HepG2 (cell line): Measurements from ENCODE around the gene CACNA1I. TPM values are rescaled to one million over a fixed set of nuclear protein-coding genes. Genes with fewer than 3 reads are reported as not detected.

Source experiments
- ATAC-seq: fragments of 200-7000 bp; cut with Tn5 transposase; 3 replicates; pipeline ENCODE4 v1.9.1; 2020; ENCODE audit warnings: mild to moderate bottlenecking, moderate library complexity
- BruUV-seq: library from RNA; stranded (reverse); fragments of 400-500 nt; replicated peaks from 2 replicates; lab custom pipeline; 2021; lab: Mats Ljungman, UMichigan
- CTCF ChIA-PET: fragments of 300-600 bp; formaldehyde crosslinking; extraction: SDS; loops from one replicate; lab custom pipeline; 2021; ENCODE audit warnings: low total read pairs, inconsistent platforms, low intra/inter-chr PET ratio; lab: Yijun Ruan, JAX
- POLR2A ChIA-PET: fragments of 350-600 bp; sonication (Branson Sonifier 250); formaldehyde crosslinking; loops from one replicate; lab custom pipeline; 2020; ENCODE audit warnings: antibody characterized with exemption, inconsistent platforms; lab: Yijun Ruan, JAX
- DNase-seq: peaks from one replicate; pipeline ENCODE4 v3.0.0-alpha.2; 2015; ENCODE audit warnings: low spot score
- FAIRE-seq: peaks from 3 replicates; lab custom pipeline; 2011; peaks lifted over from hg19 to GRCh38; lab: Jason Lieb, UNC
- H2AFZ ChIP-seq: one replicate; pipeline ENCODE4 v1.6.1; 2011; ENCODE audit warnings: low read length, inconsistent platforms
- H3K27ac ChIP-seq: fragments of 300-600 bp; 3 replicates; pipeline ENCODE4 v1.8.0; 2011; ENCODE audit warnings: mixed run types, mild to moderate bottlenecking, mixed read lengths, low read length, inconsistent platforms; ENCODE audit not compliant: insufficient read depth; ENCODE audit errors: extremely low read length
- H3K27me3 ChIP-seq, 2 experiments: fragments of 200-600 bp in 1 of 2; 2 replicates in 1 of 2; 3 replicates in 1 of 2; pipeline versions ENCODE4 v1.6.0 to v1.8.0; 2011; ENCODE audit warnings: low read length in 2 of 2, mild to moderate bottlenecking in 2 of 2, moderate library complexity in 2 of 2, inconsistent platforms in 1 of 2; ENCODE audit not compliant: insufficient read depth in 2 of 2, control insufficient read depth in 1 of 2
- H3K36me3 ChIP-seq, 2 experiments: fragments of 200-600 bp in 1 of 2; replicated peaks in 1 of 2; 2 replicates in 1 of 2; 3 replicates in 1 of 2; pipeline versions ENCODE4 v1.5.1 to v1.8.0; 2011; ENCODE audit warnings: low read length in 2 of 2, inconsistent platforms in 1 of 2; ENCODE audit not compliant: insufficient read depth in 2 of 2, control insufficient read depth in 1 of 2
- H3K4me1 ChIP-seq: 2 replicates; pipeline ENCODE4 v1.5.1; 2012; ENCODE audit warnings: low read length, inconsistent platforms; ENCODE audit not compliant: insufficient read depth
- H3K4me2 ChIP-seq: 2 replicates; pipeline ENCODE4 v1.6.0; 2011; ENCODE audit warnings: low read depth, low read length, inconsistent platforms
- H3K4me3 ChIP-seq, 3 experiments: fragments of 200-600 bp in 1 of 3; sonication (generic), shearing (Covaris generic) in 1 of 3; replicated peaks in 1 of 3; 2 replicates each; pipeline ENCODE4 v1.5.1; 2011 to 2016; ENCODE audit warnings: low read length in 3 of 3, inconsistent platforms in 2 of 3, low read depth in 2 of 3, mild to moderate bottlenecking in 2 of 3, control low read depth in 1 of 3, mixed read lengths in 1 of 3; ENCODE audit not compliant: insufficient read depth in 1 of 3
- H3K79me2 ChIP-seq: one replicate; pipeline ENCODE4 v1.6.1; 2011; ENCODE audit warnings: low read length, inconsistent platforms; ENCODE audit not compliant: insufficient read depth
- H3K9ac ChIP-seq: 2 replicates; pipeline ENCODE4 v1.6.0; 2011; ENCODE audit warnings: mild to moderate bottlenecking, low read depth, low read length, inconsistent platforms; ENCODE audit not compliant: insufficient read depth
- H3K9me3 ChIP-seq: 2 replicates; pipeline ENCODE4 v1.5.1; 2012; ENCODE audit warnings: mild to moderate bottlenecking, low read length
- H4K20me1 ChIP-seq: 2 replicates; pipeline ENCODE4 v1.6.0; 2011; ENCODE audit warnings: inconsistent platforms, mild to moderate bottlenecking, low read length, moderate library complexity; ENCODE audit not compliant: insufficient read depth
- CEBPZ ChIP-seq: IDR thresholded peaks from 2 replicates; pipeline ENCODE4 v1.6.1; 2012; ENCODE audit warnings: low read length, improper control_type of control experiment
- DMTF1 ChIP-seq: sonication (generic); formaldehyde crosslinking; IDR thresholded peaks from 2 replicates; pipeline ENCODE4 v1.4.0; 2020; ENCODE audit warnings: mild to moderate bottlenecking, missing genetic modification reagents
- FOXK1 ChIP-seq: sonication (generic); formaldehyde crosslinking; IDR thresholded peaks from 2 replicates; pipeline ENCODE4 v1.4.0; 2020; ENCODE audit warnings: low read depth, missing genetic modification reagents, borderline replicate concordance
- HNRNPLL ChIP-seq: fragments of 200-400 bp; formaldehyde crosslinking; IDR thresholded peaks from 2 replicates; pipeline ENCODE4 v1.6.1; 2017; ENCODE audit warnings: mild to moderate bottlenecking, low read depth, low read length; ENCODE audit not compliant: poor library complexity, severe bottlenecking
- KLF16 ChIP-seq, 2 experiments: sonication (generic) in 1 of 2; formaldehyde crosslinking in 1 of 2; IDR thresholded peaks; 2 replicates each; pipeline versions ENCODE4 v1.6.1 to v1.8.0; 2016 to 2023; ENCODE audit warnings: missing genetic modification reagents in 2 of 2, missing compliant biosample characterization in 1 of 2
- MIXL1 ChIP-seq: IDR thresholded peaks from 2 replicates; pipeline ENCODE4 v1.6.1; 2016
- MNT ChIP-seq: fragments of 450-650 bp; IDR thresholded peaks from 2 replicates; pipeline ENCODE4 v1.6.1; 2016
- PRMT3 ChIP-seq: sonication (generic); formaldehyde crosslinking; IDR thresholded peaks from 2 replicates; pipeline ENCODE4 v1.8.1; 2022; ENCODE audit warnings: low read depth, mild to moderate bottlenecking, moderate library complexity, missing genetic modification reagents, borderline replicate concordance
- SIX4 ChIP-seq: sonication (generic); formaldehyde crosslinking; IDR thresholded peaks from 2 replicates; pipeline ENCODE4 v1.4.0; 2020; ENCODE audit warnings: missing genetic modification reagents
- SRSF4 ChIP-seq: fragments of 200-400 bp; formaldehyde crosslinking; IDR thresholded peaks from one replicate; pipeline ENCODE4 v1.6.1; 2018; ENCODE audit warnings: mild to moderate bottlenecking, low read depth, low read length, moderate library complexity; ENCODE audit not compliant: poor library complexity, severe bottlenecking
- TCF7L2 ChIP-seq: IDR thresholded peaks from 2 replicates; pipeline ENCODE4 v1.6.1; 2011; ENCODE audit warnings: mild to moderate bottlenecking, low read depth, low read length, moderate library complexity
- TEAD2 ChIP-seq: sonication (generic); formaldehyde crosslinking; IDR thresholded peaks from 2 replicates; pipeline ENCODE4 v1.9.0; 2021; ENCODE audit warnings: missing genetic modification reagents
- ZBTB43 ChIP-seq: sonication (generic); formaldehyde crosslinking; conservative IDR thresholded peaks from 2 replicates; pipeline ENCODE4 v1.4.0; 2020; ENCODE audit warnings: missing genetic modification reagents
- ZBTB8A ChIP-seq: sonication (generic); formaldehyde crosslinking; IDR thresholded peaks from 2 replicates; pipeline ENCODE4 v1.4.0; 2020; ENCODE audit warnings: mild to moderate bottlenecking, low read depth, missing genetic modification reagents, borderline replicate concordance
- ZNF234 ChIP-seq: sonication (generic); formaldehyde crosslinking; conservative IDR thresholded peaks from 2 replicates; pipeline ENCODE4 v1.5.1; 2020; ENCODE audit warnings: mild to moderate bottlenecking, missing genetic modification reagents
- ZNF674 ChIP-seq: sonication (generic); formaldehyde crosslinking; IDR thresholded peaks from 2 replicates; pipeline ENCODE4 v1.5.0; 2020; ENCODE audit warnings: low read depth, mild to moderate bottlenecking, missing genetic modification reagents
- WGBS: methylation state at CpG from one replicate; pipeline ENCODE4 v1.1.6; 2017; ENCODE audit warnings: low lambda C conversion rate; 5-methylcytosine and 5-hydroxymethylcytosine counted together
- in situ Hi-C: cut with HindIII; loops from 2 replicates; pipeline ENCODE4 v1.10.0; 2017; ENCODE audit warnings: low pct_unique_long_range_greater_than_20kb; ENCODE audit not compliant: extremely low pct_ligation_motif_present
- intact Hi-C: fragments of 100-400 bp; cut with micrococcal nuclease; formaldehyde crosslinking; loops from one replicate; pipeline ENCODE4 v1.10.0; 2022; ENCODE audit not compliant: unreplicated experiment
- polyA plus RNA-seq, 8 experiments: library from polyadenylated mRNA; depleted of rRNA in 3 of 8; stranded (reverse) in 7 of 8; unstranded in 1 of 8; fragments of >200 nt; fragmentation: Illumina TruSeq in 4 of 8; extraction: Trizol in 4 of 8; gene quantifications; 2 replicates each; pipeline versions ENCODE4 v1.2.1 to v1.2.3, GENCODE V29; 2011 to 2016; ENCODE audit warnings: low read depth in 4 of 8, missing spikeins in 1 of 8, mixed read lengths in 1 of 8; ENCODE audit not compliant: insufficient read depth in 1 of 8
- total RNA-seq, 5 experiments: library from RNA; depleted of rRNA; stranded (reverse); fragments of >200 nt; fragmentation: Illumina TruSeq; extraction: Trizol; gene quantifications; 2 replicates each; pipeline ENCODE4 v1.2.3, GENCODE V29; 2016; ENCODE audit warnings: low read depth in 1 of 5

CACNA1I gene
- total and polyA plus RNA-seq, 2 of the 13 experiments (the other 11 are each of a cell fraction or from before 2014, with no cell fraction given): not detected

- TF ChIP-seq CEBPZ (no peak), TCF7L2 (no peak), PRMT3 (CRISPR knock-in tag) (no peak)
Measured at GRCh38 chr22:39722501-39722900, 151.9 kb downstream of the CACNA1I start (continued).

- Histone ChIP-seq H2AFZ (no peak overlapping the region), H3K36me3 (no peaks in the 10 kb centered on the region), H3K27ac (no peak overlapping the region), H3K27me3 (peaks cover 0 to 25% of the 10 kb centered on the region in 2 experiments; a peak in 2 of 5 replicates), H3K4me1 (no peaks in the 10 kb centered on the region), H3K79me2 (no peaks in the 10 kb centered on the region), H3K4me2 (no peak overlapping the region), H3K9ac (no peak overlapping the region), H3K4me3 (no peak overlapping the region), H3K9me3 (no peaks in the 10 kb centered on the region), H4K20me1 (no peaks in the 10 kb centered on the region)
- BruUV-seq: no TSS peak
- intact Hi-C loops: no loop called here
- ChIA-PET POLR2A (no interaction called here), CTCF (no interaction called here)
- in situ Hi-C loops: no loop called here
- DNase-seq: no peak
- ATAC-seq: no peak
- no peak for FAIRE-seq
- 44% methylated on average over 10 of the region's 10 CpGs for WGBS
- TF ChIP-seq SIX4 (CRISPR knock-in tag) (no peak), DMTF1 (no peak), KLF16 (CRISPR knock-in tag; IDR thresholded peaks at IDR 0.05) (no peak), HNRNPLL (no peak), MNT (no peak), ZNF234 (CRISPR knock-in tag) (no peak), ZNF674 (CRISPR knock-in tag) (no peak), MIXL1 (CRISPR knock-in tag) (no peak), SRSF4 (no peak), FOXK1 (CRISPR knock-in tag) (no peak), ZBTB43 (no peak), TEAD2 (no peak), ZBTB8A (no peak)
Measured at GRCh38 chr22:39723463-39723862, 152.9 kb downstream of the CACNA1I start.
